GM23248 (cell line): ENCODE measurements around the gene FHAD1.

Source experiments
- EZH2 ChIP-seq: fragments of 200-600 bp; sonication (generic); IDR thresholded peaks from 2 replicates; pipeline ENCODE4 v1.6.1; 2018; ENCODE audit warnings: antibody characterized with exemption, mild to moderate bottlenecking; ENCODE audit not compliant: insufficient read depth, poor library complexity, severe bottlenecking
- EZH2phosphoT487 ChIP-seq: fragments of 200-600 bp; sonication (generic); IDR thresholded peaks from 2 replicates; pipeline ENCODE4 v1.6.1; 2018; ENCODE audit warnings: antibody characterized with exemption, moderate library complexity, mild to moderate bottlenecking, low read depth; ENCODE audit not compliant: insufficient read depth

GRCh38 chr1:15308621-15309027 is 61.6 kb downstream of the FHAD1 start:
- TF ChIP-seq EZH2 (no peak), EZH2phosphoT487 (no peak)
